Eye (tissue), 1 donor: ENCODE data around the gene DHRSX.
"Not testable (repeated sequence)": the region's sequence is repeated elsewhere in the genome, so short reads cannot be mapped to it uniquely, and the experiment has no call there.

Source experiments
- DNase-seq: peaks from one replicate; pipeline ENCODE4 v3.0.0-alpha.2; 2015

DHRSX gene

GRCh38 chrX:2242326-2242725, 258.4 kb downstream of the DHRSX start:
- DNase-seq, result no peak

- DNase-seq, result not testable (repeated sequence)
Measured at GRCh38 chrX:2241496-2241895, 259.3 kb downstream of the DHRSX start.

DNA sequence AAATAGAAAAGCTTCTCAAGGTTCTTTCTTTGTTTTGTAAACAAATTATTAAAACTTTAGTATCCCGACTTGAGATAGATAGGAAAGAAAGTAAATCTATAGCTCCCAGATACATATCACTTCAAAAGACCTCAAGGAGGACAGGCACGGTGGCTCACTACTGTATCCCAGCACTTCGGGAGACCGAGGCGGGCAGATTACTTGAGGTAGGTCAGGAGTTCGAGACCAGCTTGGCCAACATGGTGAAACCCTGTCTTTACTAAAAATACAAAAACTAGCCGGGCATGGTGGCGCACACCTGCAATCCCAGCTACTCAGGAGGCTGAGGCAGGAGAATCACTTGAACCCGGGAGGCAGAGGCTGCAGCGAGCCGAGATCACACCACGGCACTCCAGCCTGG, 260.0 kb downstream of the DHRSX start:
- not testable (repeated sequence) for DNase-seq

- DNase-seq, result no peak
Measured at GRCh38 chrX:2237976-2238375, 262.8 kb downstream of the DHRSX start.

DNA sequence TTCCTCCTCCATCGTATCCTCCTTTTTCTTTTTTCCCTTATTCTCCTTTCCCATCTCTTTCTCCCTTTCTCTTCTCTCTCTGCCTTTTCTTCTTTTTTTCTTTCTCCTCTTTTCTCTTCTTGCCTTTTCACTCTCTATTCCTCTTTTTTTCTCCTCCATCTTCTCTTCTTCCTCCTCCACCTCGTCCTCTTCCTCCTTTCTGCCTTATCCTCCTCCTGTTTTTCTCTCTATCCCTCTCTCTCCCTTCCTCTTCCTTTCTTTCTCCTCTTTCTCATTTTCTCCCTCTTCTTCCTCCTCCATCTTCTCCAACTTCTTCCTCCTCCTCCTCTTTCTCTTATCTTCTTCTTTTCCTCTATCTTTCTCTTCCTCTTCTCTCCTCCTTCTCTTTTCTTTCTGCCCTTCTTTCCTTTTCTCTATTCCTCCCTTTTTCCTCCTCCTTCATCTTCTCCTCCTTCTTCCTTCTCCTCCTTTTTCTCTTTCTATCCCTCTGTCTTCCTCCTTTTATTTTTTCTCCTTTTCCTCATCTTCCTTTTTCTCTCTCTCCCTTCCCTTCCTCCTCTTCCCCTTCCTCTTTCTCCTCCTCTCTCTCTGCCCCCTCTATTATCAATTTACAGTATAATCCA, 269.1 kb downstream of the DHRSX start:
- DNase-seq, result no peak

DNA sequence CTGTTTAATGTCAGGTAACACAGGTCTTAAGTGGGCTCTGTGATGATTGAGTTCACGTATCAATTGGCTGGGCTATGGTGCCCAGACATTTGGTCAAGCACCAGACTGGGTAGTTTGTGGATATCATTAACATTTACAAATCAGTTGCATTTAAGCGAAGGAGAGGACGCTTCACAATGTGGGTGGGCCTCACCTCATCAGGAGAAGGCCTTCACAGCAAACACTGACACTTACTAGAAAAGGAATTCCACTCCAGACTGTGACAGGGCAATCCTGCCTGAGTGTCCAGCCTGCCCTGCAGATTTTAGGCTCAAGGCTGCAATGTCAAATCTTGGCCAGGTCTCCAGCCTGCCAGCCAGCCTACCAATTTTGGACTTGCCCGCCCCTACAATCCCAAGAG, 270.3 kb downstream of the DHRSX start:
- no peak for DNase-seq

- DNase-seq, result no peak
Measured at GRCh38 chrX:2228536-2228935, 272.2 kb downstream of the DHRSX start.

DNA sequence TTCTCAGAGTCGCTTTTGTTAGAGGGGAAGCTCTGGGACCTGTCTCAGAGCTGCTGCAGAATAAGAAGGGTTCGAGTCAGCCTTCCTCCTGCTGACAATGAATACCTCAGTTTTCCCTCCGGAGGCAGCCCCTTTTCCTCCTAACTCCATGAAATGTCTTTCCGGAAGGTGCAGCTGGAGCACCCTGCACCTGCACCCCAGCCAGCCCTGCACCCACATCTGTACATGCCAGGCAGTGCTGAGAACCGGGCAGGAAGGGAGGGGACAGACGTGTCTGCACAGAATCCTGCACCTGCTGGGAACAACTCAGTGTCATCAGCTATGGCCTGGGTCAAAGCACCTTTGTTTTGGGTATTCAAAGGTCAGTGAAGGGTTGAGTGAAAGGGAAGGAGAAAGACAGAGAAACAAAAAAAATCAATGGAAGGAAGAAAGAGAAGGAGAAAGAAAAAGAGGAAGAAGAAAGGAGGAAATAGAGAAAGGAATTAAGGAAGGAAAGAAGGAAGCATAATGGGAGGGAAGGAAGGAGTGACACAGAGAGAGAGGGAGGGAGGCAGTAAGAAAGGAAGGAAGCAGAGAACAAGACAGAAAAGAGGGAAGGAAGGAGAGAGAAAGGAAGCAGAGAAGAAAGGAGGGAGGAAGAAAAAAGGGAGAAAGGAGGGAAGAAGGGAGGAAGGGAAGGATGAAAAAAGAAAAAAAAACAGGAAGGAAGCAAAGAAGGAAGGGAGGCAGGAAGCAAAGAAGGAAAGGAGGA, 273.7 kb downstream of the DHRSX start:
- DNase-seq, result no peak

- DNase-seq, result no peak
Measured at GRCh38 chrX:2226182-2226581, 274.6 kb downstream of the DHRSX start.

GRCh38 chrX:2224597-2225235, 276.1 kb downstream of the DHRSX start:
- no peak for DNase-seq

GRCh38 chrX:2224161-2224560, 276.6 kb downstream of the DHRSX start:
- no peak for DNase-seq

DNA sequence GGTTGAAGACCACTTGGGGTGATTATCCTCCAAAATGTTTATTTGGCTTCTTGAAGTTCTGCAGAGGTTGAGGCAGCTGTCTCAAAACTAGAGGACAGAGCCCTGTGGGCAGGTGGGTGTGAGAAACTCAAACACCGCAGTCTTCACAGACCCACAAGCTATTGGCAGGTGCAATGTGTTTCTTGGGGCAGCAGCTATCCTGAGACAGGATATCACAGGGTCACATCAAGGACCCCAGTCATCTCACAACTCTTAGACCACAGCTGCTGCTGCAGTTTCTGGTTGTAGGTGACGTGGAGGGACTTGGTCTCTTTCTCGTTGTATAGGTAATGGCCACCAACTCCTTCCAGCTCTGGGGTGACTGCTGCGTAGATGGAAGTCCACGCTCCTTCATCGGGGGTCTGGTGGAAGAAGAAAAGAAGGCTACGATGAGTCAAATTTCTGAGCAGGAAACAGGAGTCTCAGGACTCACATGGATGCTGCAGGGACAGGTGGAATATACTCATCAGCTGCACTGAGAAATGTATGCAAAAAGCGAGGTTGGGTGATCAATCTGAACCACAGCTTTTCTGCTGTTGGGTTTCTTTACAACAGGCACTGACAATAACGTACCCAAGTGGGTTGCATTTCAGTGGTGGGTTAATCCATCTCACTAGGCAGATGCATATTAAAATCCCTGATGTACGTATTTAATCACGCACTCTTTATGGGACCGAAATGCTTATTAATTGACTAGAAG, 279.8 kb downstream of the DHRSX start:
- no peak for DNase-seq

DNA sequence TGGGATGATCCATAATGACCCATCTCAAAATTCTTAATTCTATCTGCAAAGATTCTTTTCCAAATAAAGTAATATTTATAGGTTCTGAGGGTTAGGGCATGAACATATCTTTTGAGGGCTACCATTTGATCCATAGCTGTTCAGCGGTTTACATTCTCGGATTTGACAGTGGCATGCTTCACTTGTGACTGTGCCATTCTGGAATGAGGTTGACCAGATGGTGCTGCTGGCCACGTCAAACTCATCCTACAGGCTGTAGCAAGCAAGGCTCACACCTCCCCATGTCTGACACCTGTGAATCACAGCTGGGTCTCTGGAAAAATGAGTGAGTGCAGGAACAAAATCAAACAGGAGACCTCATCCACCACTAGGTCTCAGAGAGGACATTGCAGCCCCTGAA, 280.5 kb downstream of the DHRSX start:
- no peak for DNase-seq

DNA sequence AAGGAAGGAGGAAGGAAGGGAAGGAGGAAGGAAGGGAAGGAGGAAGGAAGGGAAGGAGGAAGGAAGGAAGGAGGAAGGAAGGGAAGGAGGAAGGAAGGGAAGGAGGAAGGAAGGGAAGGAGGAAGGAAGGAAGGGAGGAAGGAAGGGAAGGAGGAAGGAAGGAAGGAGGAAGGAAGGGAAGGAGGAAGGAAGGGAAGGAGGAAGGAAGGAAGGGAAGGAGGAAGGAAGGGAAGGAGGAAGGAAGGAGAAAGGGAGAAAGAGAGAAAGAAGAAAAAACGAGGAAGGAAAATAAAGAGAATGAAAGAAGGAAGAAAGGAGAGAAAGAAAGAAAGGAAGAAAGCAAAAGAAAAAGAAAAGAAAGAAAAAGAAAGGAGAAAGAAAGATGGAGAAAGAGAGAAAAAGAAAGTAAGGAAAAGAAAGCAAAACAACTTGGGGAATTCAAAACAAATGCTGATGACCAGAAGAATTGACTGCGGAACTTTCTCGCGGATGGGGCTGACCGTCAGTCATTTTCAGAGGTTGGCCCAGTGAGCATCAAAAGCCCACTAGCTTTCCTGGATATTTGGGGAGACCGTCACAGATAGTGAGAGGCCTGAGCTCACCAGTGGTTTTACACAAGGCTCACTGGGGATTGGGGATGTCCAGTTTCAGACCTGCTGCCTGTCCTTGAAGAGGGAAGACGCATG, 286.5 kb downstream of the DHRSX start:
- DNase-seq, result not testable (repeated sequence)

DNA sequence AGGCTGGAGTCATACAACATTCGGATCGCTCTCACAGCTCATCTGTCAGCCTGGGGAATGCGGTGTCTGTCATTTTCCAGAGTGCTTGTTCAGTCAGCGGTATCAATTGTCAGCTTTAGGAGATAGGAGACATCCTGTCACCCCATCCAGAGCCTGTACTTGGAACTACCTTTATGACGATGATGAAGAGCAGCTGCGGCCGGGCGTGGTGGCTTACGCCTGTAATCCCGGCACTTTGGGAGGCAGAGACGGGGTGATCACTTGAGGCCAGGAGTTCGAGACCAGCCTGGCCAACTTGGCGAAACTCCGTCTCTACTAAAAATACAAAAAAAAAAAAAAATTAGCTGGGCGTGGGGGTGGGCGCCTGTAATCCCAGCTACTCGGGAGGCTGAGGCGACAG, 289.1 kb downstream of the DHRSX start:
- not testable (repeated sequence) for DNase-seq

DNA sequence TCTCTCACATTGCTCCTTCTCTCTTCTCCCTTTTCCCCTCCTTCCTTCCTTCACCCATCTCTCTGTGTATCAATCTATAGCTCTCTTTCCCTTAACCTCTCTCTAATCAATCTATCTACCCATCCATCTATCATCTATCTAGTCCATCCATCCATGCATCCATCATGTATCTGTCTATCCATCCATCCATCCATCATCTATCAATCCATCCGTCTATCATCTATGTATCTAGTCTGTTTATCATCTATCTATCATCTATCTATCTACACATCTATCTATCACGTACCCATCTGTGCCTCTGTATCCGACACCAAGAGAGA, 307.5 kb downstream of the DHRSX start:
- DNase-seq, result no peak

GRCh38 chrX:2192584-2193272, 308.0 kb downstream of the DHRSX start:
- no peak for DNase-seq

- no peak for DNase-seq
Measured at GRCh38 chrX:2188840-2189239, 311.9 kb downstream of the DHRSX start.

DNA sequence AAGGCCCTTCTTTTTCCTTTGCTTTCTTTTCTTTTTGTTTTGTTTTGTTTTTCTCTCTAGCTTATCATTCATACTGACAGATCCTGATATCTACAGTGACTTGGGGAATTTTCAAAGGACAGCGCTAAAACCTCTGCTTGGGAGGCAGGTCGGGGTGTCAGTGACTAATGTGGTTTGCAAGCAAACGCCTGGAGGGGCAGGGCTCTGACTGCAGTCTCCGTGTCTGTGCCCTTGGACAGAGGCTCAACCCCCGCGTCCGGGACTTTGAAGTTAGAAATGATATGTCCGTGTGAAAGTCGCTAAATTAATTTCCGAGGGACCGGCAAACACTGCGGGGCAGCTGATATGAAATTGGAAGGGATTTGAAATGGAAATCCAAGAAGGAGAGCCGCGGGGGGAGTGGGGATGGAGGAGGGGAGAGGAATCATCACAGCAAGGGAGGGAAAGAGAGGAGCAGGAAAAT, 312.4 kb downstream of the DHRSX start:
- DNase-seq, result no peak

DNA sequence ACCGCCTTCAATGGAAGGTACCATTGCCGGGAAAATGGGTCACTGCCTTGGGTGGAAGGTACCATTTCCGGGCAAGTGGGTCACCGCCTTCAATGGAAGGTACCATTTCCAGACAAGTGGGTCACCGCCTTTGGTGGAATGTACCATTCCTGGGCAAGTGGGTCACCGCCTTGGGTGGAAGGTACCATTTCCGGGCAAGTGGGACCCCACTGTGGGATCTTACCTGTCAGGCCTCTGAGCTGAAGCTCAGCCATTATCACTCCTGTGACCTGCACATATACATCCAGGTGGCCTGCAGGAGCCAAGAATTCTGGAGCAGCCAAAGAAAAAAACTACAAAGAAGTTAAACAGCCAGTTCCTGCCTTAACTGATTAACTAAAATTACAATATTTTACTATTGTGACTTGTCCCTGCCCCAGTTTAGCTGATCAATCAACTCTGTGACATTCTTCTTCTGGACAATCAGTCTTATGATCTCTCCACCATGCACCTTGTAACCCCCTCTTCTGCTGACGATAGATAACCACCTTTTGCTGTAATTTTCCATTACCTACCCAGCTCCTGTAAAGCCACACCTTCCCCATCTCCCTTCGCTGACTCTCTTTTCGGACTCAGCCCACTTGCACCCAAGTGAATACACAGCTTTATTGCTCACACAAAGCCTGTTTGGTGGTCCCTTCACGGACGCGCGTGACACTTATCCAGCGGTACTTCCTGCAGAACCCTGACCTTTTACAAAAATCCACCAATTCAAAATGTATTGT, 313.2 kb downstream of the DHRSX start:
- DNase-seq, result no peak

GRCh38 chrX:2185341-2186082, 315.3 kb downstream of the DHRSX start:
- DNase-seq, result no peak
